DLD1 (cell line): ENCODE measurements around the gene LENG8.

Experiments used
- in situ Hi-C: cut with HindIII; loops from 2 replicates; pipeline ENCODE4 v1.10.0; 2017; ENCODE audit warnings: low sequenced_read_pairs

LENG8 gene

DNA sequence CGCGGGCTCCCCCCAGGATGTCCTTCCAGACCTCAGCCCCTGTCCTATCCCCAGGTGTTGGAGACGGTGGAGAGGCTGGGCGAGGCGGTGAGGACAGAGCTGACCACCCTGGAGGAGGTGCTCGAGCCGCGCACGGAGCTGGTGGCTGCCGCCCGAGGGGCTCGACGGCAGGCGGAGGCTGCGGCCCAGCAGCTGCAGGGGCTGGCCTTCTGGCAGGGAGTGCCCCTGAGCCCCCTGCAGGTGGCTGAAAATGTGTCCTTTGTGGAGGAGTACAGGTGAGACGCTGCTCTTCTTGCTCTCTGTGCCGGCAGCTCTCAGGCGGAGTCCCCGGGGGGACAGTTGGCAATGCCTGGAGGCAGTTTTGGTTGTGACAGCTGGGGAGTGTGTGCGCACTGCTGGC lies 26.9 kb upstream of the LENG8 start:
- in situ Hi-C loops, result no loop called here

GRCh38 chr19:54424201-54424600 lies 24.8 kb upstream of the LENG8 start:
- in situ Hi-C loops, result no loop called here

GRCh38 chr19:54424660-54425381 lies 24.2 kb upstream of the LENG8 start:
- in situ Hi-C loops, result no loop called here

- in situ Hi-C loops, result no loop called here
Observed at GRCh38 chr19:54425382-54425723, 23.6 kb upstream of the LENG8 start.

DNA sequence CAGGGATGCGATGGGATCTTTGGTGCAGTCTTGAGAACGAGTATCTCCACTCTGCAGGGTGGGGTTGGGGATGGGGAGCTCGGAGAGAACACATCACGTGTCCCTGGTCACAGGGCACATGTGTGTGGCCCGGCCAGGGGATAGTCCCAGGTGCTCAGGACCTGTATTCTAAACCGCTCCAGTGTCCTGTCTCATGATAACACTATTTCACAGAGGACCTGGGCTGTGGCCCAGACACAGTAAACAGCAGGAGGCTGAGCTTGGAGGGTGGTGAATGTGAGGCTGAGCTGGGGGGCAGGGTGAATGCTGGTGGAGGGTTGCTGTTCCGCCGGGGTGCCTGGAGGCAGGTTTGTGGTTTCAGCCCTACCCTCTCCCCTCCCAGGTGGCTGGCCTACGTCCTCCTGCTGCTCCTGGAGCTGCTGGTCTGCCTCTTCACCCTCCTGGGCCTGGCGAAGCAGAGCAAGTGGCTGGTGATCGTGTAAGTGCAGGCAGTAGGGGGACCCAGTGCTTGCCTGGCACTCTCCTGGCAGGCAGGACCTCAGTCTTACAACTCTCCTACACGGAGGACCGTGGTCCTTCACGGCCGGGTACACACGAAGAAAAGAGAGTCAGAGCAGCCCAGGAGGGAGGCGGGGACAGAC lies 22.6 kb upstream of the LENG8 start:
- in situ Hi-C loops, result no loop called here

DNA sequence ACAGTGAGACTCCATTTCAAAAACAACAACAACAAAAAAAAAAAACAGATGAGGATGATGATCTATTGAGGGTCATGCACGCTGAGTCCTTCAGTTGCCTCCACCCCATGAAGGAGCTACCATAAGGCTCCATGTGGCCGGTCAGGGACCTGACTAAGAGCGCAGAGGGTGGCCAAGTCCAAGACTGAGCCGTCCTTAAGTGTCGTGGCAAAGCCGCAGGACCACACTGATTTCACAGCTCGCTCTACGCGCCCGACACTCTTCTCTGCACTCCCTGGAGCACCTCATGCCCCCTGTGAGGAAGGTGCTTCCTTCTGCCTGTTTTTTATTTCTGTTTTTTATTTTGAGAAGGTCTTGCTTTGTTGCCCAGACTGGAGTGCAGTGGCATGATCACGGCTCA lies 21.4 kb upstream of the LENG8 start:
- in situ Hi-C loops, result no loop called here

DNA sequence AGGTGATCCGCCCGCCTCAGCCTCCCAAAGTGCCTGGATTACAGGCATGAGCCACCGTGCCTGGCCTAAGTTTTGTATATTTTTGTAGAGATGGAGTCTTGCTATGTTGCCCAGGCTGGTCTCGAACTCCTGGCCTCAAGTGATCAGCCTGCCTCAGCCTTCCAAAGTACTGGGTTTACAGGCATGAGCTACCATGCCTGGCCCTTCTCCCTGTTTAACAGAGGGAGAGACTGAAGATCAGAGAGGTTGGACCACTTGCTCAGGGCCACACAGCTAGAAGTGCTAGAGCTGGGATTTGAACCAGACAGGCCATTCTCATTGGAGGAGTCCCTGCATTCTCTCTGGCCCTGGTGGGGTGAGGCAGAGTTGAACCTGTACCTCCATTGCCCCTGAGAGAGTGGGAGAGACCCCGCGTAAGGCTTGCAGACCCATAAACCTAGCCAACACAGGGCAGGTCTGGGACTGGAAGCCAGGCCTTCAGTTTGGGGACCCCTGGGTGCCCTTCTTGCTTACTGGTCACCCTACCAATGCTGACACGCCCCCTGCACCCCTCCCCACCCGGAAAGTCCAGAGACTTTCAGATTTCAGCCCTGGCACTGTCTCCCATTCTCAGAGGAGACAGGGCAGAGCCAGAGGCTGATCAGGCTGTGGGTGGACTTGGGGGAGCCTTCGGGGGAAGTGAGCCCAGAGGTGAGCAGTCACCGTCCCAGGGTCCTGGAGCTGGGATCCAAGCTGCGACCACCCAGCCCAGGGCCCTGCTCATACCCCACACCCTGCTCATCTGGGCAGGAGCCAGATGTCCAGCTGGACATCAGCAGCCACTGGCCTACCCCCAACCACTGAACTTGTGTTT lies 20.4 kb upstream of the LENG8 start:
- in situ Hi-C loops, result no loop called here

DNA sequence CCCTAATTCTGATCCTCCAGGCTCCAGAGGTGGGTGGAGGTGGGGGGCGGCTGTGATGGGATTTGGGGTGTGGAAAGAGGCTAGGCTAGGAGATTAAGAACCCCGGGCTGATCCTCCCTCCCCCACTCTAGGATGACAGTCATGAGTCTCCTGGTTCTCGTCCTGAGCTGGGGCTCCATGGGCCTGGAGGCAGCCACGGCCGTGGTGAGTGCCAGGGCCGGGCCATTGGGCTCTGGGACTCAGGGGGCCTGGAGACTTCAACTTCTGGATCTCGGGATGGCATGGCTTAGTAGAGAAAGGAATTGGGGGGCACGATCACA lies 19.9 kb upstream of the LENG8 start:
- in situ Hi-C loops, result no loop called here

- in situ Hi-C loops, result no loop called here
Observed at GRCh38 chr19:54429545-54430227, 19.3 kb upstream of the LENG8 start.

- in situ Hi-C loops, result no loop called here
Observed at GRCh38 chr19:54430306-54431254, 18.4 kb upstream of the LENG8 start.

DNA sequence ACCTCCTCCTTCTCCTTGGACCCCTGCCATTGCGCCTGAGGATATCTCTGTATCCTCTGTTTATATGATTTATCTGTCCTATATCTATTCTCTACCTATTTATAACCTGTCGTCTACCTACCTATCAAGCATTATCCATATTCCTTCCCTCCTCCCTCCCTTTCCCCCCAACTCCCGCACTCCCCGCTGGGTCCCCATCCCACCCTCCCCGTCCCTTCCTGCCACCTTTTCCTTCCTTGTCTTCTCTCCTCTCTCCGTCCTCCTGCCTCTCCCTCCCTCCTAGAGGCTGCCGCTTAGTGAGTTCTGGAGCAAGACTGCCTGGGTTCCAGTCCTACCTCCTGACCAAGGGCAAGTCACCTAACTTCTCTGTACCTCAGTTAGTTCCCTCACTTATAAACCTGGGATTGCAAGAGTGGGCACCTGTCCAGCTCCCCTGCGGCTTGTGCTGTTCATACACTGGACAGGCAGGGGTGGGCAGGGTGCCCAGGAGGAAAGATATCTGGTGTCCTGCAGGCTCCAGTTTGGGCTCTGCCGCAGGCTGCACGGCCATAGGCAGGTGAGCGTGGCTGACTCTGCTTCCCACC lies 17.7 kb upstream of the LENG8 start:
- in situ Hi-C loops, result no loop called here

DNA sequence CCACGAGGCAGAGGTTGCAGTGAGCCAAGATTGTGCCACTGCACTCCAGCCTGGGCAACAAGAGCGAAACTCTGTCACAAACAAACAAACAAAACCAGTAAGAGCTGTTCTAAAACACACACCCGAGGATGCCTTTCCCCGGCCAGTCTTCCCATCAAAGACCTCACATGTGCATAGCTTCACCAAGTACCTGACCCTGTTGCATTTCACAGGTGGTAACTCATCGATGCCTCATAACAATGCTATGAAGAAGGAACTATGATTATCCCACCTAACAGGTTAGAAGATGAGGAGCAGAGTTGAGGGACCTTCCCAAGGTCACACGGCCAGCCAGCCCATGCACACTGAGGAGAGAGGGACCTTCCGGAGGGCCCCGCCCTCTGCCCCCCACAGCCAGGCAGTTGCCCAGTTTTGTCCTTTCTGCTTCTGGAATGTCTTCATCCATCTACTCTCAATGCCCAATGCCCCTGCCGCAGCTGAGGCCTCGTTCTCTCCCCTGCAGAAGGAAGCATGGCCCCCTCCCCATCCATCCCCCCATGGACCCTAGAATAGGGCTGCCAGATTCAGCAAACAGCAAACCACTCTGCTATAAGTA lies 16.8 kb upstream of the LENG8 start:
- in situ Hi-C loops, result no loop called here

GRCh38 chr19:54433697-54434096 lies 15.3 kb upstream of the LENG8 start:
- in situ Hi-C loops, result no loop called here

GRCh38 chr19:54434112-54434872 lies 14.7 kb upstream of the LENG8 start:
- in situ Hi-C loops, result no loop called here

GRCh38 chr19:54434873-54435214 lies 14.2 kb upstream of the LENG8 start:
- in situ Hi-C loops, result no loop called here

- in situ Hi-C loops, result no loop called here
Observed at GRCh38 chr19:54435551-54436016, 13.4 kb upstream of the LENG8 start.

- in situ Hi-C loops, result no loop called here
Observed at GRCh38 chr19:54436031-54436523, 12.9 kb upstream of the LENG8 start.

GRCh38 chr19:54436628-54437252 lies 12.3 kb upstream of the LENG8 start:
- in situ Hi-C loops, result no loop called here
